H1 (cell line): Measurements from ENCODE around the gene FOXS1. TPM values are rescaled to one million over a fixed set of nuclear protein-coding genes. Genes with fewer than 3 reads are reported as not detected.

Experiments
- CTCF ChIA-PET: fragments of 300-600 bp; sonication (Branson Sonifier 250); formaldehyde crosslinking; loops from one replicate; lab custom pipeline; 2021; ENCODE audit not compliant: partially characterized antibody; lab: Charles Lee
- POLR2A ChIA-PET: fragments of 300-600 bp; sonication (Branson Sonifier 250); formaldehyde crosslinking; loops from one replicate; lab custom pipeline; 2021; ENCODE audit warnings: inconsistent platforms; ENCODE audit not compliant: partially characterized antibody; lab: Charles Lee
- DNase-seq, 2 experiments: peaks; one replicate each; pipeline versions ENCODE4 v3.0.0 to v3.0.0-alpha.2; 2010 to 2022; ENCODE audit warnings: low spot score in 2 of 2, low read depth in 1 of 2, mixed read lengths in 1 of 2
- FAIRE-seq: peaks from 2 replicates; lab custom pipeline; 2011; peaks lifted over from hg19 to GRCh38; lab: Jason Lieb, UNC
- H2AFZ ChIP-seq: 2 replicates; pipeline ENCODE4 v1.8.1; 2012; ENCODE audit warnings: low read length, inconsistent platforms
- H2AK5ac ChIP-seq: 2 replicates; pipeline ENCODE4 v1.6.1; 2013; ENCODE audit warnings: low read depth, low read length
- H2BK120ac ChIP-seq: replicated peaks from 2 replicates; pipeline ENCODE3; 2013; ENCODE audit warnings: low read depth, low read length, inconsistent platforms
- H2BK12ac ChIP-seq: 2 replicates; pipeline ENCODE4 v1.6.1; 2013; ENCODE audit warnings: low read depth, low read length
- H2BK15ac ChIP-seq: 2 replicates; pipeline ENCODE4 v1.6.1; 2013; ENCODE audit warnings: low read length
- H2BK20ac ChIP-seq: 2 replicates; pipeline ENCODE4 v1.6.1; 2013; ENCODE audit warnings: low read length
- H2BK5ac ChIP-seq: 2 replicates; pipeline ENCODE4 v1.6.1; 2013; ENCODE audit warnings: low read depth, low read length
- H3K14ac ChIP-seq: 2 replicates; pipeline ENCODE4 v1.6.1; 2013; ENCODE audit warnings: inconsistent platforms; ENCODE audit not compliant: insufficient read length
- H3K18ac ChIP-seq: 2 replicates; pipeline ENCODE4 v1.6.1; 2013; ENCODE audit warnings: low read length; ENCODE audit errors: extremely low read depth
- H3K23ac ChIP-seq: 2 replicates; pipeline ENCODE4 v1.6.1; 2013; ENCODE audit warnings: inconsistent platforms; ENCODE audit not compliant: insufficient read length
- H3K23me2 ChIP-seq: 2 replicates; pipeline ENCODE4 v1.6.1; 2013; ENCODE audit warnings: low read depth, low read length
- H3K27ac ChIP-seq: 2 replicates; pipeline ENCODE4 v1.6.1; 2011; ENCODE audit warnings: low read depth, low read length, inconsistent platforms
- H3K27me3 ChIP-seq, 4 experiments: replicated peaks in 1 of 4; 1 replicate in 1 of 4; 2 replicates in 3 of 4; pipeline versions ENCODE4 v1.6.1 to v1.8.1; 2011 to 2013; ENCODE audit warnings: low read length in 3 of 4, mild to moderate bottlenecking in 3 of 4, inconsistent platforms in 2 of 4, mixed read lengths in 2 of 4, moderate library complexity in 1 of 4; ENCODE audit not compliant: control insufficient read depth in 3 of 4, insufficient read depth in 3 of 4; ENCODE audit errors: extremely low read depth in 1 of 4
- H3K36me3 ChIP-seq, 4 experiments: 2 replicates each; pipeline versions ENCODE4 v1.6.1 to v1.8.1; 2011 to 2013; ENCODE audit warnings: mild to moderate bottlenecking in 4 of 4, low read length in 3 of 4, moderate library complexity in 2 of 4, control low read depth in 1 of 4, inconsistent platforms in 1 of 4; ENCODE audit not compliant: insufficient read depth in 4 of 4, control insufficient read depth in 2 of 4
- H3K4ac ChIP-seq: replicated peaks from 2 replicates; pipeline ENCODE3; 2013; ENCODE audit warnings: low read length, low read depth, mixed read lengths, inconsistent platforms; ENCODE audit not compliant: insufficient read length
- H3K4me1 ChIP-seq, 4 experiments: replicated peaks in 1 of 4; 1 replicate in 1 of 4; 2 replicates in 3 of 4; pipeline versions ENCODE4 v1.6.1 to v1.8.1; 2011 to 2013; ENCODE audit warnings: low read length in 3 of 4, inconsistent platforms in 2 of 4, mixed read lengths in 1 of 4; ENCODE audit not compliant: insufficient read depth in 4 of 4, control insufficient read depth in 3 of 4
- H3K4me2 ChIP-seq, 2 experiments: 2 replicates each; pipeline versions ENCODE4 v1.6.1 to v1.8.1; 2011 to 2013; ENCODE audit warnings: low read depth in 2 of 2, low read length in 2 of 2, control low read depth in 1 of 2, inconsistent platforms in 1 of 2, mild to moderate bottlenecking in 1 of 2; ENCODE audit not compliant: insufficient read depth in 1 of 2
- H3K4me3 ChIP-seq, 4 experiments: fragments of 200-600, 300-600 bp in 1 of 4; sonication (generic), shearing (Covaris generic), sonication (Bioruptor Twin) in 1 of 4; 2 replicates each; pipeline versions ENCODE4 v1.5.1 to v1.8.1; 2011 to 2016; ENCODE audit warnings: low read length in 4 of 4, low read depth in 3 of 4, control low read depth in 2 of 4, inconsistent platforms in 2 of 4, mild to moderate bottlenecking in 2 of 4, mixed read lengths in 1 of 4, moderate library complexity in 1 of 4; ENCODE audit not compliant: insufficient read depth in 2 of 4; ENCODE audit errors: extremely low read depth in 1 of 4
- H3K56ac ChIP-seq: replicated peaks from 2 replicates; pipeline ENCODE3; 2013; ENCODE audit warnings: low read depth, mild to moderate bottlenecking, mixed read lengths, low read length, inconsistent platforms; ENCODE audit not compliant: insufficient read length
- H3K79me1 ChIP-seq: 2 replicates; pipeline ENCODE4 v1.6.1; 2013; ENCODE audit warnings: low read depth, low read length, control low read depth
- H3K79me2 ChIP-seq, 2 experiments: 2 replicates each; pipeline versions ENCODE4 v1.6.1 to v1.8.1; 2012 to 2013; ENCODE audit warnings: low read length in 2 of 2, mild to moderate bottlenecking in 2 of 2, inconsistent platforms in 1 of 2; ENCODE audit not compliant: insufficient read depth in 2 of 2, control insufficient read depth in 1 of 2
- H3K9ac ChIP-seq, 4 experiments: replicated peaks in 1 of 4; 1 replicate in 1 of 4; 2 replicates in 3 of 4; pipeline versions ENCODE4 v1.6.1 to v1.8.1; 2011 to 2013; ENCODE audit warnings: low read depth in 3 of 4, low read length in 3 of 4, control low read depth in 2 of 4, mild to moderate bottlenecking in 2 of 4, moderate library complexity in 2 of 4, inconsistent platforms in 1 of 4; ENCODE audit errors: extremely low read depth in 1 of 4
- H3K9me3 ChIP-seq, 2 experiments: 2 replicates each; pipeline versions ENCODE4 v1.6.1 to v1.8.1; 2012 to 2013; ENCODE audit warnings: mild to moderate bottlenecking in 2 of 2, moderate library complexity in 2 of 2, control low read depth in 1 of 2, inconsistent platforms in 1 of 2, low read depth in 1 of 2, low read length in 1 of 2, mixed read lengths in 1 of 2; ENCODE audit not compliant: insufficient read depth in 2 of 2
- H4K20me1 ChIP-seq, 2 experiments: replicated peaks in 1 of 2; 2 replicates each; pipeline versions ENCODE3 to v1.8.1; 2011 to 2013; ENCODE audit warnings: inconsistent platforms in 2 of 2, low read length in 2 of 2, mild to moderate bottlenecking in 1 of 2; ENCODE audit not compliant: insufficient read depth in 2 of 2, control insufficient read depth in 1 of 2
- H4K5ac ChIP-seq: 2 replicates; pipeline ENCODE4 v1.6.1; 2013; ENCODE audit warnings: low read length, low read depth, mixed read lengths, inconsistent platforms; ENCODE audit not compliant: insufficient read length
- H4K8ac ChIP-seq: 2 replicates; pipeline ENCODE4 v1.8.0; 2013; ENCODE audit warnings: mild to moderate bottlenecking, moderate library complexity, low read length, inconsistent platforms; ENCODE audit not compliant: insufficient read depth; ENCODE audit errors: extremely low read depth
- H4K91ac ChIP-seq: replicated peaks from 2 replicates; pipeline ENCODE3; 2013; ENCODE audit warnings: low read length, mixed read lengths, inconsistent platforms; ENCODE audit not compliant: insufficient read length
- BCL11A ChIP-seq, 2 experiments: IDR thresholded peaks; one replicate each; pipeline ENCODE4 v1.6.1; 2011; ENCODE audit warnings: low read depth in 2 of 2, low read length in 2 of 2, mild to moderate bottlenecking in 2 of 2
- CHD2 ChIP-seq: IDR thresholded peaks from 2 replicates; pipeline ENCODE4 v1.6.1; 2012; ENCODE audit warnings: low read length, improper control_type of control experiment
- EP300 ChIP-seq, 2 experiments: IDR thresholded peaks; 1 replicate in 1 of 2; 2 replicates in 1 of 2; pipeline ENCODE4 v1.6.1; 2011 to 2012; ENCODE audit warnings: low read depth in 2 of 2, low read length in 2 of 2, mild to moderate bottlenecking in 2 of 2, borderline replicate concordance in 1 of 2, inconsistent platforms in 1 of 2, moderate library complexity in 1 of 2
- FOSL1 ChIP-seq: IDR thresholded peaks from 2 replicates; pipeline ENCODE4 v1.6.1; 2011; ENCODE audit warnings: mild to moderate bottlenecking, low read depth, low read length, moderate library complexity; ENCODE audit not compliant: insufficient read depth
- HDAC6 ChIP-seq: IDR thresholded peaks from one replicate; pipeline ENCODE4 v1.7.1; 2012; ENCODE audit warnings: low read depth, mild to moderate bottlenecking, inconsistent platforms, low read length, moderate library complexity
- JUND ChIP-seq: IDR thresholded peaks from 2 replicates; pipeline ENCODE4 v1.6.1; 2011; ENCODE audit warnings: mild to moderate bottlenecking, improper control_type of control experiment, low read length
- RNF2 ChIP-seq: fragments of 200-900, 300-1000 bp; sonication (generic); IDR thresholded peaks from 2 replicates; pipeline ENCODE4 v1.7.1; 2016; ENCODE audit warnings: borderline replicate concordance, low read depth, mild to moderate bottlenecking, antibody characterized with exemption, low read length; ENCODE audit not compliant: poor library complexity, severe bottlenecking; ENCODE audit errors: missing control alignments
- SIN3A ChIP-seq, 2 experiments: IDR thresholded peaks in 1 of 2; conservative IDR thresholded peaks in 1 of 2; 2 replicates each; pipeline ENCODE4 v1.6.1; 2011 to 2012; ENCODE audit warnings: low read length in 2 of 2, improper control_type of control experiment in 1 of 2, low read depth in 1 of 2, mild to moderate bottlenecking in 1 of 2
- SP1 ChIP-seq: IDR thresholded peaks from 2 replicates; pipeline ENCODE4 v1.6.1; 2011; ENCODE audit warnings: low read depth, low read length
- SRF ChIP-seq: IDR thresholded peaks from 2 replicates; pipeline ENCODE4 v1.6.1; 2011; ENCODE audit warnings: mild to moderate bottlenecking, low read depth, low read length, moderate library complexity
- TBP ChIP-seq: IDR thresholded peaks from 2 replicates; pipeline ENCODE4 v1.6.1; 2011; ENCODE audit warnings: low read depth, low read length, improper control_type of control experiment
- WGBS, 2 experiments: shearing (Covaris generic) in 1 of 2; methylation state at CpG; one replicate each; pipeline versions ENCODE4 v1.1.6 to v1.1.7; 2013 to 2015; ENCODE audit warnings: low lambda C conversion rate in 2 of 2, mixed read lengths in 2 of 2, inconsistent platforms in 1 of 2, low coverage in 1 of 2, missing lambda C conversion rate in 1 of 2; ENCODE audit not compliant: insufficient replicate concordance in 2 of 2, insufficient coverage in 1 of 2, insufficient read length in 1 of 2; ENCODE audit errors: extremely low coverage in 1 of 2, missing lambda C conversion rate in 1 of 2; 5-methylcytosine and 5-hydroxymethylcytosine counted together
- polyA plus RNA-seq, 7 experiments: library from polyadenylated mRNA; depleted of rRNA in 3 of 7; stranded (reverse) in 5 of 7; unstranded in 2 of 7; fragments of >200 nt in 5 of 7; fragments of 200-250 nt in 2 of 7; gene quantifications; 1 replicate in 5 of 7; 2 replicates in 1 of 7; 4 replicates in 1 of 7; pipeline versions ENCODE4 v1.2.1 to v1.2.3, GENCODE V29; 2011 to 2013; ENCODE audit warnings: missing spikeins in 2 of 7, mixed read lengths in 2 of 7
- total RNA-seq: library from RNA; stranded (reverse); fragmentation: NEBNext Ultra II Directional; extraction: Animal tissue kit (Norgen Biotek cat#: 25700); gene quantifications from 2 replicates; pipeline ENCODE4 v1.2.1, GENCODE V29; 2021
- TF ChIP-seq, protein P1 (sequence below): IDR thresholded peaks from 2 replicates; pipeline ENCODE4 v1.6.1; 2012; ENCODE audit warnings: low read length, inconsistent platforms

The FOXS1 gene
- total and polyA plus RNA-seq, 2 of the 8 experiments (the other 6 are each of a cell fraction or from before 2014, with no cell fraction given): 0.45 TPM; not detected in 1

DNA sequence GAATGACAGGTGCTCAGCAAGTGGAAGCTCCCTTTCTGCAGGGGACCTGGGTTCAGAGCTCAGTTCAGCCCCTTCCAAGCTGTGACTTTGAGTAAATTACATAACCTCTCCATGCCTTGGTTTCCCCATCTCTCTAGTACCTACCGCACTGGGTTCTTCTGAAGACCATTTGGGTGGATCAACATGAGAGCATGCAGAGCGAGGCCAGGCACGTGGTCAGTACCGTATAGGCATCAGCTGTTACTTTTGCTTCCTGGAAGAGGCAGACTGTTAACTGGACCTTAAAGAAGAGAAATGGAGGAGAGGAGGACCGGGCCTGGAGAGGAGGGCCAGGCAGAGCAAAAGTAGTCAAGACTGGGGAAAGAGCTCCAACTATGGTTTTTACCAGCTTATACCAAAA lies 27.9 kb downstream of the FOXS1 start:
- no peaks in the 10 kb centered on the region for H4K20me1 ChIP-seq
- H3K27ac ChIP-seq: no peak overlapping the region
- H3K4me3 ChIP-seq: no peak overlapping the region
- no peak overlapping the region for H4K8ac ChIP-seq
- 92% methylated on average over 5 of the region's 5 CpGs; no CpG with 5 or more reads in 1 of the 2 experiments for WGBS, 2 experiments
- no peak overlapping the region; the same call in 1 of the 2 replicates for H2BK15ac ChIP-seq
- no peak overlapping the region for H2BK12ac ChIP-seq
- H3K27me3 ChIP-seq: no peaks in the 10 kb centered on the region
- no peaks in the 10 kb centered on the region for H3K79me1 ChIP-seq
- no peak overlapping the region for H2BK20ac ChIP-seq
- H4K91ac ChIP-seq: no peak overlapping the region
- no peak overlapping the region for H3K18ac ChIP-seq
- no peak overlapping the region for H3K23ac ChIP-seq
- H2BK5ac ChIP-seq: no peak overlapping the region
- POLR2A ChIA-PET: interaction anchor here (0.6 kb wide), 1 partner anchor 310 kb away, joined by 3 read pairs; no protein-coding TSS in a partner anchor
- no peaks in the 10 kb centered on the region for H3K23me2 ChIP-seq
- no peak overlapping the region for H2AFZ ChIP-seq
- no peak for DNase-seq
- CTCF ChIA-PET: interaction anchor here (0.5 to 5.5 kb wide), 12 partner anchors 12 to 275 kb away, joined by 3 to 19 read pairs (median 4); partner anchors contain the start of gene PDRG1
- no peak overlapping the region for H3K4me2 ChIP-seq
- H3K36me3 ChIP-seq: no peaks in the 10 kb centered on the region
- no peak overlapping the region for H3K14ac ChIP-seq
- H4K5ac ChIP-seq: no peak overlapping the region
- H2AK5ac ChIP-seq: no peak overlapping the region
- no peak overlapping the region for H3K4ac ChIP-seq
- H3K4me1 ChIP-seq: peaks cover 4 to 11% (median 8%) of the 10 kb centered on the region in 4 experiments; a peak in 6 of 7 replicates
- no peak overlapping the region; a peak in 1 of 7 replicates for H3K9ac ChIP-seq
- H2BK120ac ChIP-seq: no peak overlapping the region
- no peaks in the 10 kb centered on the region for H3K79me2 ChIP-seq
- H3K9me3 ChIP-seq: no peaks in the 10 kb centered on the region
- FAIRE-seq: no peak
- no peak overlapping the region for H3K56ac ChIP-seq
- TF ChIP-seq TBP (no peak), FOSL1 (no peak), JUND (no peak), EP300 (IDR thresholded peaks at IDR 0.05; ENCODE audit: borderline replicate concordance in 1 of 2, low read depth in 2 of 2, low read length in 2 of 2) (no peak), CHD2 (no peak), SIN3A (conservative IDR thresholded peaks at IDR 0.05 in 1 of 2, IDR thresholded peaks at IDR 0.05 in 1 of 2; ENCODE audit: low read depth in 1 of 2, low read length in 2 of 2) (no peak), BCL11A (IDR thresholded peaks at IDR 0.05; ENCODE audit: low read depth in 2 of 2, low read length in 2 of 2) (no peak), SP1 (no peak), RNF2 (no peak), SRF (no peak), HDAC6 (no peak)
- TF ChIP-seq, protein P1, sequence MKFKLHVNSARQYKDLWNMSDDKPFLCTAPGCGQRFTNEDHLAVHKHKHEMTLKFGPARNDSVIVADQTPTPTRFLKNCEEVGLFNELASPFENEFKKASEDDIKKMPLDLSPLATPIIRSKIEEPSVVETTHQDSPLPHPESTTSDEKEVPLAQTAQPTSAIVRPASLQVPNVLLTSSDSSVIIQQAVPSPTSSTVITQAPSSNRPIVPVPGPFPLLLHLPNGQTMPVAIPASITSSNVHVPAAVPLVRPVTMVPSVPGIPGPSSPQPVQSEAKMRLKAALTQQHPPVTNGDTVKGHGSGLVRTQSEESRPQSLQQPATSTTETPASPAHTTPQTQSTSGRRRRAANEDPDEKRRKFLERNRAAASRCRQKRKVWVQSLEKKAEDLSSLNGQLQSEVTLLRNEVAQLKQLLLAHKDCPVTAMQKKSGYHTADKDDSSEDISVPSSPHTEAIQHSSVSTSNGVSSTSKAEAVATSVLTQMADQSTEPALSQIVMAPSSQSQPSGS: no peak
